H9 (cell line): ENCODE results near the gene HMG20B. TPM values are rescaled to one million over a fixed set of nuclear protein-coding genes. Genes with fewer than 3 reads are reported as not detected.
A peak's percentile ranks its signal among the peaks of the same experiment; 100 is the strongest.

Source experiments
- DNase-seq: peaks from one replicate; pipeline ENCODE4 v3.0.0-alpha.2; 2017
- H2AFZ ChIP-seq: one replicate; pipeline ENCODE4 v1.6.1; 2013; ENCODE audit warnings: mild to moderate bottlenecking, low read length, control low read depth, moderate library complexity
- H2AK5ac ChIP-seq: 2 replicates; pipeline ENCODE4 v1.6.1; 2013; ENCODE audit warnings: low read length, control low read depth, mixed read lengths; ENCODE audit not compliant: insufficient read length
- H2BK120ac ChIP-seq: one replicate; pipeline ENCODE4 v1.6.1; 2013; ENCODE audit warnings: low read depth, mild to moderate bottlenecking, low read length, control low read depth, inconsistent platforms; ENCODE audit not compliant: poor library complexity, severe bottlenecking
- H2BK12ac ChIP-seq: 2 replicates; pipeline ENCODE4 v1.6.1; 2013; ENCODE audit warnings: low read length, control low read depth, mixed read lengths, low read depth; ENCODE audit not compliant: insufficient read length
- H2BK15ac ChIP-seq: 2 replicates; pipeline ENCODE4 v1.6.1; 2013; ENCODE audit warnings: low read depth, low read length, control low read depth
- H2BK20ac ChIP-seq: one replicate; pipeline ENCODE4 v1.6.1; 2013; ENCODE audit warnings: low read depth, mild to moderate bottlenecking, low read length, control low read depth, inconsistent platforms; ENCODE audit not compliant: poor library complexity, severe bottlenecking
- H2BK5ac ChIP-seq: 2 replicates; pipeline ENCODE4 v1.6.1; 2013; ENCODE audit warnings: low read length, control low read depth, mixed read lengths; ENCODE audit not compliant: insufficient read length
- H3K14ac ChIP-seq: 2 replicates; pipeline ENCODE4 v1.6.1; 2013; ENCODE audit warnings: low read length, control low read depth; ENCODE audit not compliant: insufficient read depth
- H3K18ac ChIP-seq: 2 replicates; pipeline ENCODE4 v1.6.1; 2013; ENCODE audit warnings: low read depth, mild to moderate bottlenecking, mixed read lengths, low read length, control low read depth; ENCODE audit not compliant: insufficient read length
- H3K23ac ChIP-seq: 2 replicates; pipeline ENCODE4 v1.6.1; 2013; ENCODE audit warnings: low read length, control low read depth, mixed read lengths, low read depth; ENCODE audit not compliant: insufficient read length
- H3K23me2 ChIP-seq: 2 replicates; pipeline ENCODE4 v1.6.1; 2013; ENCODE audit warnings: low read depth, mild to moderate bottlenecking, mixed read lengths, low read length, control low read depth; ENCODE audit not compliant: insufficient read length, poor library complexity, severe bottlenecking
- H3K27ac ChIP-seq: 2 replicates; pipeline ENCODE4 v1.5.1; 2013; ENCODE audit warnings: low read length, control low read depth, mixed read lengths, low read depth; ENCODE audit not compliant: insufficient read length
- H3K27me3 ChIP-seq: 2 replicates; pipeline ENCODE4 v1.6.1; 2013; ENCODE audit warnings: low read length, control low read depth, inconsistent platforms; ENCODE audit not compliant: insufficient read depth
- H3K4ac ChIP-seq: 2 replicates; pipeline ENCODE4 v1.6.1; 2013; ENCODE audit warnings: low read depth, mild to moderate bottlenecking, control low read depth, inconsistent platforms, low read length, moderate library complexity
- H3K4me1 ChIP-seq: 2 replicates; pipeline ENCODE4 v1.6.1; 2013; ENCODE audit warnings: low read length, control low read depth, inconsistent platforms; ENCODE audit not compliant: insufficient read depth
- H3K4me2 ChIP-seq: 2 replicates; pipeline ENCODE4 v1.6.1; 2013; ENCODE audit warnings: low read length, control low read depth, mixed read lengths; ENCODE audit not compliant: insufficient read length, insufficient read depth
- H3K56ac ChIP-seq: 2 replicates; pipeline ENCODE4 v1.6.1; 2013; ENCODE audit warnings: low read depth, mild to moderate bottlenecking, mixed read lengths, low read length, control low read depth; ENCODE audit not compliant: insufficient read length
- H3K79me1 ChIP-seq: 2 replicates; pipeline ENCODE4 v1.6.1; 2013; ENCODE audit warnings: low read depth, mild to moderate bottlenecking, moderate library complexity, low read length, control low read depth, inconsistent platforms; ENCODE audit not compliant: insufficient read depth, poor library complexity, severe bottlenecking
- H3K79me2 ChIP-seq: 2 replicates; pipeline ENCODE4 v1.6.1; 2013; ENCODE audit warnings: low read length, control low read depth, inconsistent platforms; ENCODE audit not compliant: insufficient read depth
- H3K9ac ChIP-seq: 2 replicates; pipeline ENCODE4 v1.6.1; 2013; ENCODE audit warnings: low read length, control low read depth, mixed read lengths; ENCODE audit not compliant: insufficient read length; ENCODE audit errors: extremely low read depth
- H3K9me3 ChIP-seq: one replicate; pipeline ENCODE4 v1.6.1; 2013; ENCODE audit warnings: low read depth, low read length, inconsistent platforms; ENCODE audit not compliant: control insufficient read depth
- H3T11ph ChIP-seq: one replicate; pipeline ENCODE4 v1.6.1; 2013; ENCODE audit warnings: mild to moderate bottlenecking, low read length, control low read depth, inconsistent platforms
- H4K20me1 ChIP-seq: one replicate; pipeline ENCODE4 v1.6.1; 2013; ENCODE audit not compliant: control insufficient read depth, insufficient read length, insufficient read depth
- H4K5ac ChIP-seq: 2 replicates; pipeline ENCODE4 v1.6.1; 2013; ENCODE audit warnings: low read depth, mild to moderate bottlenecking, mixed read lengths, low read length, control low read depth; ENCODE audit not compliant: insufficient read length
- H4K8ac ChIP-seq: replicated peaks from 2 replicates; pipeline ENCODE4 v1.6.1; 2013; ENCODE audit warnings: low read length, control low read depth, mixed read lengths, low read depth; ENCODE audit not compliant: insufficient read length
- H4K91ac ChIP-seq: 2 replicates; pipeline ENCODE4 v1.6.1; 2013; ENCODE audit warnings: low read depth, mild to moderate bottlenecking, moderate library complexity, mixed read lengths, low read length, control low read depth; ENCODE audit not compliant: insufficient read length
- H3K27ac Mint-ChIP-seq, 3 experiments: 2 replicates in 2 of 3; 3 replicates in 1 of 3; pipeline ENCODE4 v1.8.0; 2020 to 2021; ENCODE audit warnings: mixed read lengths in 3 of 3, mild to moderate bottlenecking in 1 of 3, moderate library complexity in 1 of 3
- H3K27me3 Mint-ChIP-seq: 2 replicates; pipeline ENCODE4 v1.8.0; 2021; ENCODE audit warnings: low read depth, mild to moderate bottlenecking, moderate library complexity, mixed read lengths
- H3K36me3 Mint-ChIP-seq, 3 experiments: 2 replicates in 2 of 3; 3 replicates in 1 of 3; pipeline ENCODE4 v1.8.0; 2020 to 2021; ENCODE audit warnings: low read depth in 3 of 3, mixed read lengths in 3 of 3; ENCODE audit not compliant: insufficient read depth in 1 of 3
- H3K4me1 Mint-ChIP-seq, 2 experiments: 2 replicates each; pipeline ENCODE4 v1.8.0; 2020; ENCODE audit warnings: mixed read lengths in 2 of 2
- H3K4me3 Mint-ChIP-seq, 2 experiments: 2 replicates in 1 of 2; 3 replicates in 1 of 2; pipeline ENCODE4 v1.8.0; 2020 to 2021; ENCODE audit warnings: mild to moderate bottlenecking in 2 of 2, mixed read lengths in 2 of 2, moderate library complexity in 1 of 2
- H3K9me3 Mint-ChIP-seq, 2 experiments: 2 replicates in 1 of 2; 3 replicates in 1 of 2; pipeline ENCODE4 v1.8.0; 2020; ENCODE audit warnings: mild to moderate bottlenecking in 2 of 2, mixed read lengths in 2 of 2, moderate library complexity in 1 of 2
- CTCF ChIP-seq: fragments of 200-600 bp; sonication (generic); conservative IDR thresholded peaks from 3 replicates; pipeline ENCODE4 v1.8.0; 2021; ENCODE audit warnings: antibody characterized with exemption, mild to moderate bottlenecking
- WGBS: extraction: QIAGEN DNeasy Blood & Tissue Kit; methylation state at CpG from one replicate; pipeline ENCODE4 v1.1.7; 2013; ENCODE audit warnings: missing lambda C conversion rate, low lambda C conversion rate, mixed read lengths; ENCODE audit not compliant: insufficient read length; ENCODE audit errors: extremely low coverage; 5-methylcytosine and 5-hydroxymethylcytosine counted together
- total RNA-seq: library from RNA; stranded (reverse); gene quantifications from 2 replicates; pipeline ENCODE4 v1.2.1, GENCODE V29; 2021

Gene HMG20B
- total RNA-seq, 1 experiment from 2014 or later, result 58.1 TPM

GRCh38 chr19:3547301-3547731 lies 25.4 kb upstream of the HMG20B start:
- Histone ChIP-seq H2AFZ (no peak overlapping the region), H3K79me1 (no peaks in the 10 kb centered on the region), H3K56ac (no peak overlapping the region), H3T11ph (no peak overlapping the region), H2AK5ac (no peak overlapping the region), H3K18ac (no peak overlapping the region), H3K4me1 (no peaks in the 10 kb centered on the region), H3K79me2 (no peaks in the 10 kb centered on the region), H3K9me3 (no peaks in the 10 kb centered on the region), H2BK15ac (no peak overlapping the region), H3K9ac (no peak overlapping the region), H3K23ac (no peak overlapping the region), H2BK20ac (no peak overlapping the region), H3K27me3 (no peaks in the 10 kb centered on the region), H4K91ac (no peak overlapping the region), H2BK12ac (no peak overlapping the region), H3K4ac (no peak overlapping the region), H4K20me1 (no peaks in the 10 kb centered on the region), H2BK5ac (no peak overlapping the region), H2BK120ac (no peak overlapping the region), H4K5ac (no peak overlapping the region), H3K4me2 (no peak overlapping the region), H3K14ac (no peak overlapping the region), H3K27ac (no peak overlapping the region), H4K8ac (no peak overlapping the region), H3K23me2 (no peaks in the 10 kb centered on the region)
- Mint-ChIP-seq H3K4me1 (peaks cover 2 to 3% of the 10 kb centered on the region in 2 experiments; a peak in 1 of 4 replicates), H3K27ac (no peak overlapping the region), H3K9me3 (no peaks in the 10 kb centered on the region), H3K36me3 (peaks cover 4 to 13% (median 12%) of the 10 kb centered on the region in 3 experiments; a peak in 6 of 7 replicates), H3K4me3 (no peak overlapping the region), H3K27me3 (no peaks in the 10 kb centered on the region)
- no peak for DNase-seq
- no CpG with 5 or more reads among the region's 15 CpGs for WGBS
- peak; percentile 68 for TF ChIP-seq CTCF
